ENCODE measurements around the gene EHD4. TPM values are rescaled to one million over a fixed set of nuclear protein-coding genes. Genes with fewer than 3 reads are reported as not detected.

Gene EHD4
- total RNA-seq, 4 donors from 2014 or later: 30.5 to 88.6 (median 37.8) TPM

GRCh38 chr15:41887893-41888292 is 84.5 kb downstream of the EHD4 start:
- TF ChIP-seq CTCF (IDR thresholded peaks at IDR 0.05): no peak
- DNase-seq (ENCODE audit: low spot score) (no peak), ATAC-seq (ENCODE audit: low FRiP score) (no peak)

DNA sequence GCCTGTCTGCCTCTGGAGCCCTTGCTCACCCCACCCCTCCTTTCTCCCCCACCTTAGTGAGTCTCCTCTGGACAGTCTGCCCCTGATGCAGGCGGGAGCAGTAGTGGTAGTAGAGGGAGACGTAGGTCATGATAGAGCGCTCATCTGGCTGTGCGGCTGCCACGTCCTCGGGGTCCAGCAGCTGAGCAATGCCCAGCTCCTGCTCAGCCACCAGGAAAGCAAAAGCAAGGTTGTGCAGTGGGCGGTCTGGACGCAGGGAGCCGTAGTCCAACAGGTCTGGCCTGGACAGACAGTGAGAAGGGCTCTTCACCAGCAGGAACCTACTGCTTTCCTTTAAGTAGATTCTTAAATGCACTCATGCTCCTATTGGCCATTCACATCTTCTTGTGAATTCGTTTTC is 85.2 kb downstream of the EHD4 start:
- TF ChIP-seq CTCF (IDR thresholded peaks at IDR 0.05): no peak
- DNase-seq (ENCODE audit: low spot score): no peak
- no peak for ATAC-seq (ENCODE audit: low FRiP score)

GRCh38 chr15:41886741-41887140 is 85.6 kb downstream of the EHD4 start:
- TF ChIP-seq CTCF (IDR thresholded peaks at IDR 0.05): no peak
- no peak for ATAC-seq (ENCODE audit: low FRiP score)

DNA sequence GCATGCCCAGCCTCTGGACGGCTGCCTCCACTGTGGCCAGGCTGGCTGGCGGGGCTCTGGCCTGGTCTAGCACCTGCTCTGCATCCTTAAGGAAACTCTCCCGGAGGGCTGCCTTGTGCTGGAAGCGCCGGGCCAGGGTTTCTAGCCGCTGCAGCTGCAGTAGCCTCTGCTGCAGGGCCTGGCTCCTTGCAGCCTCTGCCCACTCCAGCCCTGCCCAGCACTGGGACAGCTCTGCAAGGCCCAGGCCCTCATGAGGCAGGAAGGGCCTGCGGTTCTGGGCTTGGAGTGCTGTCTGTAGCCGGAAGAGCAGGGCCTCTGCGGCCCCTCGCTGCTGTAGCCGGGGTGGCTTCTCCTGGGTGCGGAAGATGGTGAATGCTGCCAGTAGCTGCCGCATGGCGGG is 86.5 kb downstream of the EHD4 start:
- ATAC-seq (ENCODE audit: low FRiP score) (no peak), DNase-seq (ENCODE audit: low spot score) (no peak)
- TF ChIP-seq CTCF (IDR thresholded peaks at IDR 0.05): no peak

More at GRCh38 chr15:41886741-41887140, 85.6 kb downstream of the EHD4 start:
- DNase-seq (ENCODE audit: low spot score): no peak

DNA sequence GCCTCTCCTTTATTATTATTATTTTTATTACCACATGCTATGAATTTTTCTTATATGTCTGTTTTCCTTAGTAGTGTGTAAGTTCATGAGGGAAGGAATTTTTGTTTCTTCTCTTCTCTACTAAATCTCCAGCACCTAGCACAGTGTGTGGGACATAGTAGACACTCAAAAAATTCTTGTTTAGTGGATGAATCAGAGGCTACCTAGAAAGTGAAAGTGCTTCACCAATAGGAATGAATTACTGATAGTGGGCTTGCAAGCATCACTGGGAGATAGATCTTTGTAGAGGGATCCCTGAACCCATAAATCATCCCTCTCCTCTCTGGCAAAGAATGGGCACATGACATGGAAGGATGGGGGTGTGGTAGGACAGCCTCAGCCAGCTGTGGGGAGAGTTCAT is 87.0 kb downstream of the EHD4 start:
- DNase-seq (ENCODE audit: low spot score) (no peak), ATAC-seq (ENCODE audit: low FRiP score) (no peak)
- TF ChIP-seq CTCF (IDR thresholded peaks at IDR 0.05): no peak

- DNase-seq (ENCODE audit: low spot score) (no peak), ATAC-seq (ENCODE audit: low FRiP score) (no peak)
- TF ChIP-seq CTCF (IDR thresholded peaks at IDR 0.05): no peak
Observed at GRCh38 chr15:41884458-41884857, 87.9 kb downstream of the EHD4 start.

GRCh38 chr15:41883484-41883825 is 88.9 kb downstream of the EHD4 start:
- ATAC-seq (ENCODE audit: low FRiP score): no peak
- TF ChIP-seq CTCF (IDR thresholded peaks at IDR 0.05): no peak
- no peak for DNase-seq (ENCODE audit: low spot score)
